Measurements from ENCODE around the gene HNRNPM. TPM values are rescaled to one million over a fixed set of nuclear protein-coding genes. Genes with fewer than 3 reads are reported as not detected.

HNRNPM gene
- total RNA-seq, 1 experiment from 2014 or later: 468 TPM

- Histone ChIP-seq H3K9ac (ENCODE audit: extremely low read depth, insufficient read length, low read length) (no peak overlapping the region), H3T11ph (ENCODE audit: low read length) (no peak overlapping the region), H3K4me1 (ENCODE audit: insufficient read depth, low read length) (no peaks in the 10 kb centered on the region), H3K27ac (ENCODE audit: insufficient read length, low read depth, low read length) (no peak overlapping the region), H3K14ac (ENCODE audit: insufficient read depth, low read length) (no peak overlapping the region), H3K4me2 (ENCODE audit: insufficient read depth, insufficient read length, low read length) (no peak overlapping the region), H3K23me2 (ENCODE audit: insufficient read length, low read depth, low read length, poor library complexity, severe bottlenecking) (no peaks in the 10 kb centered on the region), H4K91ac (ENCODE audit: insufficient read length, low read depth, low read length) (no peak overlapping the region), H3K79me1 (ENCODE audit: insufficient read depth, low read depth, low read length, poor library complexity, severe bottlenecking) (no peaks in the 10 kb centered on the region), H2AFZ (ENCODE audit: low read length) (no peak overlapping the region), H4K8ac (replicated peaks; ENCODE audit: insufficient read length, low read depth, low read length) (no peak overlapping the region), H4K20me1 (ENCODE audit: control insufficient read depth, insufficient read depth, insufficient read length) (no peaks in the 10 kb centered on the region), H2BK15ac (ENCODE audit: low read depth, low read length) (no peak overlapping the region), H3K56ac (ENCODE audit: insufficient read length, low read depth, low read length) (no peak overlapping the region), H3K18ac (ENCODE audit: insufficient read length, low read depth, low read length) (no peak overlapping the region), H3K23ac (ENCODE audit: insufficient read length, low read depth, low read length) (no peak overlapping the region), H2AK5ac (ENCODE audit: insufficient read length, low read length) (no peak overlapping the region), H2BK120ac (ENCODE audit: low read depth, low read length, poor library complexity, severe bottlenecking) (no peak overlapping the region), H2BK12ac (ENCODE audit: insufficient read length, low read depth, low read length) (no peak overlapping the region), H3K9me3 (ENCODE audit: control insufficient read depth, low read depth, low read length) (no peaks in the 10 kb centered on the region), H3K4ac (ENCODE audit: low read depth, low read length) (no peak overlapping the region), H3K27me3 (ENCODE audit: insufficient read depth, low read length) (no peaks in the 10 kb centered on the region), H2BK20ac (ENCODE audit: low read depth, low read length, poor library complexity, severe bottlenecking) (no peak overlapping the region), H2BK5ac (ENCODE audit: insufficient read length, low read length) (no peak overlapping the region), H3K79me2 (ENCODE audit: insufficient read depth, low read length) (no peaks in the 10 kb centered on the region), H4K5ac (ENCODE audit: insufficient read length, low read depth, low read length) (no peak overlapping the region)
- Mint-ChIP-seq H3K27me3 (ENCODE audit: low read depth) (peaks cover 4% of the 10 kb centered on the region), H3K4me1 (peaks cover 4 to 8% of the 10 kb centered on the region in 2 experiments), H3K27ac (peak overlapping the region in 1 of 3 experiments; percentile 62; a peak in 1 of 7 replicates), H3K4me3 (no peak overlapping the region), H3K9me3 (no peaks in the 10 kb centered on the region; a peak in 2 of 5 replicates), H3K36me3 (ENCODE audit: insufficient read depth in 1 of 3, low read depth in 3 of 3) (no peaks in the 10 kb centered on the region)
- no CpG with 5 or more reads among the region's 6 CpGs for WGBS (ENCODE audit: extremely low coverage, insufficient read length, low lambda C conversion rate)
- no peak for TF ChIP-seq CTCF (conservative IDR thresholded peaks at IDR 0.05)
- DNase-seq: no peak
Measured at GRCh38 chr19:8519388-8519787, 74.6 kb downstream of the HNRNPM start.

All from H9 (cell line).